Activated CD4-positive, CD25-positive, alpha-beta regulatory T cell treated with anti-CD3 and anti-CD28 coated beads, Interleukin-2, amount 50 U/mL, for 24 hours (primary cell): ENCODE results near the gene PROX2.
A peak's percentile ranks its signal among the peaks of the same experiment; 100 is the strongest.

Experiments used
- ATAC-seq, 2 donors: fragments of 150-1000 bp; cut with Tn5 transposase; one replicate each; pipeline ENCODE4 v1.10.0; 2021; ENCODE audit warnings: mild to moderate bottlenecking in 1 of 2, moderate library complexity in 1 of 2

PROX2 gene

GRCh38 chr14:74875941-74876913, at the start of gene PROX2:
PROX2 (minus strand) TSS chr14:74876145; CDS start chr14:74863834, 12,311 bp downstream.
- peak in 1 of 2 donors; percentile 32 for ATAC-seq

- no peak for ATAC-seq
Measured at GRCh38 chr14:74924061-74924460, 48.1 kb upstream of the PROX2 start.

- ATAC-seq, result peak; percentile 96 to 98
Measured at GRCh38 chr14:74922752-74923401, 46.9 kb upstream of the PROX2 start, which contains the start of gene RPS6KL1. RPS6KL1 (minus strand) TSS chr14:74923260; CDS start chr14:74921541, 1,719 bp downstream.

- no peak for ATAC-seq
Measured at GRCh38 chr14:74921987-74922751, 46.2 kb upstream of the PROX2 start.

- no peak for ATAC-seq
Measured at GRCh38 chr14:74921053-74921620, 45.2 kb upstream of the PROX2 start.

- no peak for ATAC-seq
Measured at GRCh38 chr14:74920281-74920680, 44.3 kb upstream of the PROX2 start.

- no peak for ATAC-seq
Measured at GRCh38 chr14:74919421-74920165, 43.6 kb upstream of the PROX2 start.

- no peak for ATAC-seq
Measured at GRCh38 chr14:74918380-74918779, 42.4 kb upstream of the PROX2 start.

- ATAC-seq, result no peak
Measured at GRCh38 chr14:74917646-74918081, 41.7 kb upstream of the PROX2 start.

GRCh38 chr14:74917178-74917543, 41.2 kb upstream of the PROX2 start:
- ATAC-seq, result no peak

GRCh38 chr14:74915826-74916225, 39.9 kb upstream of the PROX2 start:
- ATAC-seq, result no peak

- ATAC-seq, result no peak
Measured at GRCh38 chr14:74915426-74915825, 39.5 kb upstream of the PROX2 start.

GRCh38 chr14:74913986-74914573, 38.1 kb upstream of the PROX2 start:
- ATAC-seq, result no peak

- no peak for ATAC-seq
Measured at GRCh38 chr14:74913393-74913910, 37.5 kb upstream of the PROX2 start.

GRCh38 chr14:74912801-74913200, 36.9 kb upstream of the PROX2 start:
- no peak for ATAC-seq

GRCh38 chr14:74912111-74912510, 36.2 kb upstream of the PROX2 start:
- ATAC-seq, result no peak

- ATAC-seq, result no peak
Measured at GRCh38 chr14:74911704-74912103, 35.8 kb upstream of the PROX2 start.

GRCh38 chr14:74911221-74911620, 35.3 kb upstream of the PROX2 start:
- ATAC-seq, result no peak

GRCh38 chr14:74910556-74910955, 34.6 kb upstream of the PROX2 start:
- ATAC-seq, result no peak

GRCh38 chr14:74909911-74910310, 34.0 kb upstream of the PROX2 start:
- ATAC-seq, result no peak

- no peak for ATAC-seq
Measured at GRCh38 chr14:74909501-74909900, 33.6 kb upstream of the PROX2 start.
